Thyroid gland (tissue), 4 donors: ENCODE data around the gene STPG1. TPM values are rescaled to one million over a fixed set of nuclear protein-coding genes. Genes with fewer than 3 reads are reported as not detected.

Experiments used
- DNase-seq, 2 donors: peaks; one replicate each; pipeline ENCODE4 v3.0.0-alpha.2; 2019
- H3K27ac ChIP-seq, 3 donors: fragments of 200-600 bp; sonication (generic); 1 replicate in 2 of 3; 2 replicates in 1 of 3; pipeline ENCODE4 v1.5.1; 2016 to 2019; ENCODE audit warnings: mild to moderate bottlenecking in 1 of 3, moderate library complexity in 1 of 3
- H3K27me3 ChIP-seq: fragments of 200-600 bp; sonication (generic); one replicate; pipeline ENCODE4 v1.5.1; 2019
- H3K36me3 ChIP-seq, 2 donors: fragments of 200-600 bp; sonication (generic); one replicate each; pipeline ENCODE4 v1.5.1; 2016 to 2019
- H3K4me1 ChIP-seq, 2 donors: fragments of 200-600 bp; sonication (generic); one replicate each; pipeline ENCODE4 v1.5.1; 2017 to 2019
- H3K4me3 ChIP-seq, 3 donors: fragments of 200-600 bp; sonication (generic); replicated peaks in 1 of 3; 1 replicate in 2 of 3; 2 replicates in 1 of 3; pipeline ENCODE4 v1.5.1; 2016; ENCODE audit warnings: mild to moderate bottlenecking in 1 of 3
- H3K9me3 ChIP-seq: fragments of 200-600 bp; sonication (generic); one replicate; pipeline ENCODE4 v1.5.1; 2017
- POLR2A ChIP-seq, 2 donors: fragments of 450-650 bp; IDR thresholded peaks; one replicate each; pipeline ENCODE4 v1.6.1; 2017; ENCODE audit warnings: antibody characterized with exemption in 2 of 2, mild to moderate bottlenecking in 2 of 2, moderate library complexity in 1 of 2
- WGBS, 2 donors: methylation state at CpG; one replicate each; pipeline ENCODE4 v1.1.5; 2017; 5-methylcytosine and 5-hydroxymethylcytosine counted together
- intact Hi-C: fragments of 100-400 bp; cut with DNase I; formaldehyde crosslinking; loops from one replicate; pipeline ENCODE4 v1.15.1; 2023
- total RNA-seq, 4 donors: library from RNA; depleted of rRNA; stranded (reverse); fragments of >200 nt; gene quantifications; one replicate each; pipeline ENCODE4 v1.2.3, GENCODE V29; 2016
- TF ChIP-seq, protein P1 (sequence below), 6 experiments: fragments of 200-600 bp in 3 of 6; fragments of 450-650 bp in 3 of 6; sonication (generic) in 3 of 6; IDR thresholded peaks; one replicate each; pipeline ENCODE4 v1.5.1; 2016 to 2019; ENCODE audit warnings: antibody characterized with exemption in 6 of 6, mild to moderate bottlenecking in 2 of 6, inconsistent platforms in 1 of 6, moderate library complexity in 1 of 6

STPG1 gene
- total RNA-seq, 4 donors from 2014 or later = 5.2 to 8.9 (median 7.0) TPM

DNA sequence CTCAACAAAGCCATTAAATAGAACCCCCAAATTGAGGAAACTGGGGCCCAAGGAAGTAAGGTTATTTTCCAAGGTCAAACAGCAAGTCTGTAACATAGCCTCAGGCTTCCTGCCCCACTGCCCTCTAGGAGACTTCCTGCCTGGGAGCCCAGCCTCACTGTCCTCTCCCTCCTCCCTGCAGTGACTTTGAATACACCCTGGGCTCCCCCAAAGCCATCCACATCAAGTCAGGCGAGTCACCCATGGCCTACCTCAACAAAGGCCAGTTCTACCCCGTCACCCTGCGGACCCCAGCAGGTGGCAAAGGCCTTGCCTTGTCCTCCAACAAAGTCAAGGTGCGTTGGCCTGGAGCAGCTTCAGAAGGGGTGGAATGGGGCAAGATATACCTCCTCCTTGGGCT is 76.1 kb downstream of the STPG1 start:
- DNase-seq = no peak
- no peak overlapping the region for H3K27ac ChIP-seq
- peaks cover 0 to 6% of the 10 kb centered on the region in 2 donors for H3K4me1 ChIP-seq
- 90 to 100% methylated on average over 4 of the region's 4 CpGs for WGBS, 2 donors
- H3K9me3 ChIP-seq = no peaks in the 10 kb centered on the region
- H3K27me3 ChIP-seq = no peaks in the 10 kb centered on the region
- intact Hi-C loops = no loop called here
- TF ChIP-seq, protein P1, sequence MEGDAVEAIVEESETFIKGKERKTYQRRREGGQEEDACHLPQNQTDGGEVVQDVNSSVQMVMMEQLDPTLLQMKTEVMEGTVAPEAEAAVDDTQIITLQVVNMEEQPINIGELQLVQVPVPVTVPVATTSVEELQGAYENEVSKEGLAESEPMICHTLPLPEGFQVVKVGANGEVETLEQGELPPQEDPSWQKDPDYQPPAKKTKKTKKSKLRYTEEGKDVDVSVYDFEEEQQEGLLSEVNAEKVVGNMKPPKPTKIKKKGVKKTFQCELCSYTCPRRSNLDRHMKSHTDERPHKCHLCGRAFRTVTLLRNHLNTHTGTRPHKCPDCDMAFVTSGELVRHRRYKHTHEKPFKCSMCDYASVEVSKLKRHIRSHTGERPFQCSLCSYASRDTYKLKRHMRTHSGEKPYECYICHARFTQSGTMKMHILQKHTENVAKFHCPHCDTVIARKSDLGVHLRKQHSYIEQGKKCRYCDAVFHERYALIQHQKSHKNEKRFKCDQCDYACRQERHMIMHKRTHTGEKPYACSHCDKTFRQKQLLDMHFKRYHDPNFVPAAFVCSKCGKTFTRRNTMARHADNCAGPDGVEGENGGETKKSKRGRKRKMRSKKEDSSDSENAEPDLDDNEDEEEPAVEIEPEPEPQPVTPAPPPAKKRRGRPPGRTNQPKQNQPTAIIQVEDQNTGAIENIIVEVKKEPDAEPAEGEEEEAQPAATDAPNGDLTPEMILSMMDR (IDR thresholded peaks at IDR 0.05) = no peak
- no peak for TF ChIP-seq POLR2A (IDR thresholded peaks at IDR 0.05)
- H3K36me3 ChIP-seq = no peaks in the 10 kb centered on the region
- H3K4me3 ChIP-seq = no peak overlapping the region

DNA sequence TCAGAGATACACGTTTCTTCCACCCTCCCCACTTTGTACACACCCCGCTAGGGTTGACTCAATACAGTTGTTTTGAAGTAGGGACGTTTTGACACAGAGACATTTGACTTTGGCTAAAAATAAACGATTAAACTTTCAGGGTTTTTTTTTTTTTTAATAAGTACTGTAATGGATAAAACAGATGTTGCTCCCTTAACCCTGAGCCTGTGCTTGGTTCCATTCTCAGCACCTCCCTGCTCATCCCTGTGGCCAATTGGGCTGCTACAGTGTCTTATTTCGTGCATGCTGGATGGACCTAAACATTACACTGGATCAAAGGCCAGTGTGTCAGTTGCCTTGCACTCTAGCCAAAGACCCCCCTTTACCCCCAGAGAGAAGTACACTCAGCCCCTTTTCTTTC is 77.5 kb downstream of the STPG1 start:
- Histone ChIP-seq H3K4me3 (no peak overlapping the region), H3K9me3 (no peaks in the 10 kb centered on the region), H3K27me3 (no peaks in the 10 kb centered on the region), H3K27ac (no peak overlapping the region), H3K36me3 (no peaks in the 10 kb centered on the region), H3K4me1 (peaks cover 0 to 6% of the 10 kb centered on the region in 2 donors)
- DNase-seq = no peak
- intact Hi-C loops = no loop called here
- WGBS, 2 donors = 71 to 83% methylated on average over 5 of the region's 5 CpGs
- TF ChIP-seq, protein P1 (IDR thresholded peaks at IDR 0.05) = no peak
- TF ChIP-seq POLR2A (IDR thresholded peaks at IDR 0.05) = no peak

DNA sequence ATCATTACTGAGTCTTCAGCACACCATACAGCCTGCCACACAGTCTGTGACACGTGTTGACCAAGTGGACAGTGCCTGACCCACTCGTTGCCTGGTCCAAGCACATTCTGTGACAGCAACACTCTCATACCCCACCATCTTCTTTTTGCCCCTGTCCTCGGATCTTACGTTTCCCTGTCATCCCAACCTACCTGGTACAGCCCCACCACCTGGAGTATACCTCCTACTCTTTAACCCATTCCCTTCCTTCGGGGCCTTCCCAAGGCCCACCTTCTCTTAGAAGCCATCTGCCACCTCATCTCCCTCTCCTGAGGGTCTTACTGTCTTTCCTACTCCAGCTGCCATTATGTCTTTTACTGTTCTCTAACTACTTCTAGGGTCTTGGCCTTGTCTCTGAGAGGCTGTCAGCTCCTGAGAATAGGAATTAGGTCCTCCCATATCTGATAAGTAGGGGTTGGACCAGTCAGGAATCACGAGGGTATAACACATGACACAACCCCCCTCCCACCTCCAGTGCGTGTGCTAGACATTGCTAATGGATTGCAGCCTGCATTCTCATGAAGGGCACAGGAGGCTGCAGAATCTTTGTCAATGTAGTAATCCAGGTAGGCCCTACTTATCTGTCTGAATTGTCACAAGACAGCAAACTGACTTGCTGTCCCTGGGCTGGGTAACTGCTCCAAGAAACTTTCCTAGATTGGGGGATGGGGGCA is 81.5 kb downstream of the STPG1 start:
- H3K4me1 ChIP-seq = peaks cover 0 to 6% of the 10 kb centered on the region in 2 donors
- intact Hi-C loops = no loop called here
- no peak overlapping the region for H3K4me3 ChIP-seq
- no peak for DNase-seq
- no peak for TF ChIP-seq POLR2A (IDR thresholded peaks at IDR 0.05)
- TF ChIP-seq, protein P1 (IDR thresholded peaks at IDR 0.05) = no peak
- H3K27ac ChIP-seq = no peak overlapping the region
- WGBS, 2 donors = 90 to 93% methylated on average over 7 of the region's 7 CpGs
- no peaks in the 10 kb centered on the region for H3K27me3 ChIP-seq
- no peaks in the 10 kb centered on the region for H3K36me3 ChIP-seq
- H3K9me3 ChIP-seq = no peaks in the 10 kb centered on the region

DNA sequence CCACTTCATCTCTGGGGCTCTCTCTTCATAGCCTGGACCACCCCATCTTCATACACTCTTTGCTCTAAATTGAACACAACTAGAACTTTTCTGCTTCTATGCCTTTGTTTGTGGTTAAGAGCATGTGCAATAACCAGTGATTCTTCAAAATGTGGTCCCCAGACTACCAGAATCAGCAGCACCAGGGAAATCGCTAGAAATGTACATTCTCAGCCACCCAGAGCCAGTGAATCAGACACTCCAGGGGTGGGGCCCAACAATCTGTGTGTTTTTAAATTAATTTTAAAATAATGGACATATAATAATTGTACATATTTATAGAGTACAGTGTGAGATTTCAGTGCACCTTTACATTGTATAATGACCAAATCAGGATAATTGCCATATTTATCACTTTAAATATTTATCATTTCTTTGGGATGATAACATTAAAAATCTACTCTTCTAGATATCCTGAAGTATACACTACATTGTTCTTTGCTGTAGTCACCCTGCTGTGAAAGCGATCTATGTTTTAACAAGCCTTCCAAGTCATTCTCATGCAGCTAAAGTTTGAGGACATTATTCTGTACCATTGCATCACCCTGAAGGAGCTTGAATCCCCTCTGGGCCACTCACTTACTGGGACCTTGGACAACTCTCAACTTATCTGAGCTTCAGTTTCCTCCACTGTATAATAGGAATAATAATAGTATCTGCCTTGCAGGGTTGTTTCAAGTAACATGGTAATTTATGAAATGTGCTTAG is 83.6 kb downstream of the STPG1 start:
- Histone ChIP-seq H3K9me3 (no peaks in the 10 kb centered on the region), H3K27me3 (no peaks in the 10 kb centered on the region), H3K4me3 (no peak overlapping the region), H3K4me1 (peaks cover 0 to under 1% of the 10 kb centered on the region in 2 donors), H3K27ac (no peak overlapping the region), H3K36me3 (no peaks in the 10 kb centered on the region)
- DNase-seq = no peak
- intact Hi-C loops = no loop called here
- WGBS, 2 donors = 88 to 93% methylated on average over 2 of the region's 2 CpGs
- no peak for TF ChIP-seq POLR2A (IDR thresholded peaks at IDR 0.05)
- TF ChIP-seq, protein P1 (IDR thresholded peaks at IDR 0.05) = no peak

DNA sequence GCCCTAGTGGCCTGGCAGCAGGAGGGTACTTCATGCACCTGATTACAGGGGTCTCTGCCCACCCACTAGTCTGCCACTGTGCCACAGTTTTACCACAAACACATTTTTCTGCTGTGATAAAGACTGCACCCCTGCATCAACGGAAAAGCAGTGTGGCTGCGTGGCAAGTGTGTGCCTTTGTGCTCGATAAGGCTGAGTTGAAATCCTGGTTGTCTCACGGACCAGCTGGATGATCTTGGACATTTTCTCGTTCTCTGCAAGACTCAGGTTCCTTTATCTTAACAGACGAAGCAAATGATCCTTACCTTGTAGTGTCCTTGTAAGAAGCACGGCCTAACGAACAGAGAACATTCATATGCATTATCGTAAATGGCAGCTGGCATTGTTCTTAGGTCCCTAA is 84.3 kb downstream of the STPG1 start:
- no peaks in the 10 kb centered on the region for H3K9me3 ChIP-seq
- TF ChIP-seq, protein P1 (IDR thresholded peaks at IDR 0.05) = no peak
- no peak for TF ChIP-seq POLR2A (IDR thresholded peaks at IDR 0.05)
- no peaks in the 10 kb centered on the region for H3K27me3 ChIP-seq
- DNase-seq = no peak
- H3K4me3 ChIP-seq = no peak overlapping the region
- intact Hi-C loops = no loop called here
- H3K27ac ChIP-seq = no peak overlapping the region
- 87 to 97% methylated on average over 9 of the region's 9 CpGs for WGBS, 2 donors
- no peaks in the 10 kb centered on the region for H3K36me3 ChIP-seq
- no peaks in the 10 kb centered on the region for H3K4me1 ChIP-seq
